Neuronal stem cell (in vitro differentiated cells): ENCODE results near the gene PDE6G.

Experiments used
- small RNA-seq: library from polyadenylated mRNA; stranded (forward); fragments of <200 nt; extraction: miRNeasy Mini kit (QIAGEN cat#:217004); gene quantifications from one replicate; pipeline ENCODE3, GENCODE V24; 2013; ENCODE audit not compliant: insufficient read depth

Gene PDE6G

Small RNA genes lying within 50 kb of the gene (small RNA-seq; reads per million reads assigned to genes)
- gene MIR6786, result 2.8 reads per million
